Natural killer cell (primary cell): ENCODE results near the gene DIMT1. TPM values are rescaled to one million over a fixed set of nuclear protein-coding genes. Genes with fewer than 3 reads are reported as not detected.

ENCODE experiments used
- ATAC-seq, 3 donors: fragments of 150-1000 bp in 2 of 3; fragments of 200-7000 bp in 1 of 3; cut with Tn5 transposase; 1 replicate in 1 of 3; 2 replicates in 2 of 3; pipeline ENCODE4 v1.10.0; 2021; ENCODE audit warnings: mild to moderate bottlenecking in 2 of 3, moderate library complexity in 2 of 3
- DNase-seq, 2 donors: peaks; one replicate each; pipeline versions ENCODE4 v3.0.0 to v3.0.0-alpha.2; 2013 to 2021; ENCODE audit warnings: mixed read lengths in 1 of 2
- H3K27ac ChIP-seq: one replicate; pipeline ENCODE4 v1.5.1; 2013; ENCODE audit warnings: mild to moderate bottlenecking, low read length
- H3K27me3 ChIP-seq: one replicate; pipeline ENCODE4 v1.6.1; 2013; ENCODE audit warnings: low read length; ENCODE audit not compliant: control insufficient read depth, insufficient read depth
- H3K36me3 ChIP-seq: one replicate; pipeline ENCODE4 v1.6.1; 2013; ENCODE audit warnings: low read length; ENCODE audit not compliant: control insufficient read depth, insufficient read depth
- H3K4me1 ChIP-seq: one replicate; pipeline ENCODE4 v1.6.1; 2013; ENCODE audit warnings: low read length; ENCODE audit not compliant: control insufficient read depth, insufficient read depth
- H3K4me3 ChIP-seq: one replicate; pipeline ENCODE4 v1.5.1; 2013; ENCODE audit warnings: low read length
- H3K9me3 ChIP-seq: one replicate; pipeline ENCODE4 v1.6.1; 2013; ENCODE audit warnings: low read length; ENCODE audit not compliant: control insufficient read depth, insufficient read depth
- H3K27ac Mint-ChIP-seq, 2 donors: one replicate each; pipeline ENCODE4 v1.8.0; 2022; ENCODE audit warnings: mild to moderate bottlenecking in 2 of 2, mixed read lengths in 2 of 2, moderate library complexity in 1 of 2
- H3K27me3 Mint-ChIP-seq, 2 donors: one replicate each; pipeline ENCODE4 v1.8.0; 2022; ENCODE audit warnings: low read depth in 2 of 2, mixed read lengths in 2 of 2
- H3K36me3 Mint-ChIP-seq: one replicate; pipeline ENCODE4 v1.8.0; 2022; ENCODE audit warnings: mixed read lengths
- H3K4me1 Mint-ChIP-seq, 2 donors: one replicate each; pipeline ENCODE4 v1.8.0; 2022; ENCODE audit warnings: mixed read lengths in 2 of 2
- H3K4me3 Mint-ChIP-seq: one replicate; pipeline ENCODE4 v1.8.0; 2022; ENCODE audit warnings: mild to moderate bottlenecking, moderate library complexity, mixed read lengths
- H3K9me3 Mint-ChIP-seq, 2 donors: one replicate each; pipeline ENCODE4 v1.8.0; 2022; ENCODE audit warnings: mixed read lengths in 2 of 2
- WGBS: methylation state at CpG from one replicate; pipeline ENCODE4 v1.1.7; 2013; ENCODE audit warnings: missing lambda C conversion rate; ENCODE audit not compliant: insufficient coverage; 5-methylcytosine and 5-hydroxymethylcytosine counted together
- intact Hi-C: fragments of 100-400 bp; cut with micrococcal nuclease; formaldehyde crosslinking; loops from one replicate; pipeline ENCODE4 v1.14.2; 2022
- total RNA-seq, 4 donors: library from RNA; stranded (reverse); fragments of 120-200 nt in 1 of 4; gene quantifications; one replicate each; pipeline versions ENCODE4 v1.2.3 to v1.2.4, GENCODE V29; 2013 to 2022
- TF ChIP-seq, protein P1 (sequence below): fragments of 200-600 bp; IDR thresholded peaks from one replicate; pipeline ENCODE4 v1.8.0; 2022; ENCODE audit warnings: antibody characterized with exemption

Gene DIMT1
- total RNA-seq, 3 donors from 2014 or later (not counting 1 experiment from before 2014, with no cell fraction given): 8.9 to 10.9 (median 10.1) TPM

DNA sequence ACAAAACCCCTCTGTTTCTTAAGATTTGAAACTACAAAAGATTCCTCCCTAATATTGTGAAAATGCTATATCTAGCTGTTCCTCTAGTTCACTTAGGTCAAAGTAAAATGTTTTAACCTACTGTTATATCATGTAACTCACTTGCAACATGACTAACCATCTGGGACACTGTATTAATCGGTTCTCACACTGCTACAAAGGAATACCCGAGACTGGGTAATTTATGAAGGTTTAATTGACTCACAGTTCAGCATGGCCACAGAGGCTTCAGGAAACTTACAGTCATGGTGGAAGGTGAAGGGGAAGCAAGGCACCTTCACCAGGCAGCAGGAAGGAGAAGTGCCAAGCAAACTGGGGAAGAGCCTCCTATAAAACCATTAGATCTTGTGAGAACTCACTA, 34.7 kb downstream of the DIMT1 start:
- Mint-ChIP-seq H3K4me3 (no peak overlapping the region), H3K27ac (peak overlapping the region; percentile 24 to 40), H3K36me3 (peaks cover 7% of the 10 kb centered on the region), H3K4me1 (no peaks in the 10 kb centered on the region), H3K27me3 (no peaks in the 10 kb centered on the region), H3K9me3 (no peaks in the 10 kb centered on the region)
- H3K4me3 ChIP-seq: no peak overlapping the region
- H3K36me3 ChIP-seq: peaks cover 61% of the 10 kb centered on the region
- H3K9me3 ChIP-seq: no peaks in the 10 kb centered on the region
- DNase-seq (no peak), ATAC-seq (no peak)
- WGBS: 89% methylated on average over 2 of the region's 2 CpGs
- TF ChIP-seq, protein P1, sequence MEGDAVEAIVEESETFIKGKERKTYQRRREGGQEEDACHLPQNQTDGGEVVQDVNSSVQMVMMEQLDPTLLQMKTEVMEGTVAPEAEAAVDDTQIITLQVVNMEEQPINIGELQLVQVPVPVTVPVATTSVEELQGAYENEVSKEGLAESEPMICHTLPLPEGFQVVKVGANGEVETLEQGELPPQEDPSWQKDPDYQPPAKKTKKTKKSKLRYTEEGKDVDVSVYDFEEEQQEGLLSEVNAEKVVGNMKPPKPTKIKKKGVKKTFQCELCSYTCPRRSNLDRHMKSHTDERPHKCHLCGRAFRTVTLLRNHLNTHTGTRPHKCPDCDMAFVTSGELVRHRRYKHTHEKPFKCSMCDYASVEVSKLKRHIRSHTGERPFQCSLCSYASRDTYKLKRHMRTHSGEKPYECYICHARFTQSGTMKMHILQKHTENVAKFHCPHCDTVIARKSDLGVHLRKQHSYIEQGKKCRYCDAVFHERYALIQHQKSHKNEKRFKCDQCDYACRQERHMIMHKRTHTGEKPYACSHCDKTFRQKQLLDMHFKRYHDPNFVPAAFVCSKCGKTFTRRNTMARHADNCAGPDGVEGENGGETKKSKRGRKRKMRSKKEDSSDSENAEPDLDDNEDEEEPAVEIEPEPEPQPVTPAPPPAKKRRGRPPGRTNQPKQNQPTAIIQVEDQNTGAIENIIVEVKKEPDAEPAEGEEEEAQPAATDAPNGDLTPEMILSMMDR: no peak
- no peaks in the 10 kb centered on the region for H3K27me3 ChIP-seq
- H3K27ac ChIP-seq: no peak overlapping the region
- H3K4me1 ChIP-seq: no peaks in the 10 kb centered on the region
- intact Hi-C loops: no loop called here

DNA sequence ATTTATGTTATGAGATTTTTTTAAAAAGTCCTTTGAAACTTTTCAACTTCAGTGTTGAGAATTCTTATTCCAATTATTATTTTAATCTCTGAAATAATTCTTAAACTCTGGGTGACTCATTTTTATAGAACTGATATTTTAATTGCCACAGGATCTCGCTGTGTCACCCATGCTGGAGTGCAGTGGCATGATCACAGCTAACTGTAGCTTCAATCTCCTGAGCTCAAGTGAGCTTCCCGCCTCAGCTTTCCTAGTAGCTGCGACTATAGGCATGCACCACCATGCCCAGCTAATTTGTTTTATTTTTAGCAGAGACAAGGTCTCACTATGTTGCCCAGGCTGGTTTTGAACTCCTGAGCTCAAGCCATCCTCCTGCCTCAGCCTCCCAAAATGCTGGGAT, 41.0 kb downstream of the DIMT1 start:
- no peaks in the 10 kb centered on the region for H3K9me3 ChIP-seq
- Mint-ChIP-seq H3K9me3 (no peaks in the 10 kb centered on the region), H3K4me1 (no peaks in the 10 kb centered on the region), H3K27ac (no peak overlapping the region), H3K36me3 (peaks cover 7% of the 10 kb centered on the region), H3K4me3 (no peak overlapping the region), H3K27me3 (no peaks in the 10 kb centered on the region)
- TF ChIP-seq, protein P1: no peak
- no peaks in the 10 kb centered on the region for H3K27me3 ChIP-seq
- DNase-seq (no peak), ATAC-seq (no peak)
- 98% methylated on average over 3 of the region's 3 CpGs for WGBS
- intact Hi-C loops: no loop called here
- peaks cover 68% of the 10 kb centered on the region for H3K36me3 ChIP-seq
- H3K4me3 ChIP-seq: no peak overlapping the region
- H3K4me1 ChIP-seq: no peaks in the 10 kb centered on the region
- no peak overlapping the region for H3K27ac ChIP-seq

DNA sequence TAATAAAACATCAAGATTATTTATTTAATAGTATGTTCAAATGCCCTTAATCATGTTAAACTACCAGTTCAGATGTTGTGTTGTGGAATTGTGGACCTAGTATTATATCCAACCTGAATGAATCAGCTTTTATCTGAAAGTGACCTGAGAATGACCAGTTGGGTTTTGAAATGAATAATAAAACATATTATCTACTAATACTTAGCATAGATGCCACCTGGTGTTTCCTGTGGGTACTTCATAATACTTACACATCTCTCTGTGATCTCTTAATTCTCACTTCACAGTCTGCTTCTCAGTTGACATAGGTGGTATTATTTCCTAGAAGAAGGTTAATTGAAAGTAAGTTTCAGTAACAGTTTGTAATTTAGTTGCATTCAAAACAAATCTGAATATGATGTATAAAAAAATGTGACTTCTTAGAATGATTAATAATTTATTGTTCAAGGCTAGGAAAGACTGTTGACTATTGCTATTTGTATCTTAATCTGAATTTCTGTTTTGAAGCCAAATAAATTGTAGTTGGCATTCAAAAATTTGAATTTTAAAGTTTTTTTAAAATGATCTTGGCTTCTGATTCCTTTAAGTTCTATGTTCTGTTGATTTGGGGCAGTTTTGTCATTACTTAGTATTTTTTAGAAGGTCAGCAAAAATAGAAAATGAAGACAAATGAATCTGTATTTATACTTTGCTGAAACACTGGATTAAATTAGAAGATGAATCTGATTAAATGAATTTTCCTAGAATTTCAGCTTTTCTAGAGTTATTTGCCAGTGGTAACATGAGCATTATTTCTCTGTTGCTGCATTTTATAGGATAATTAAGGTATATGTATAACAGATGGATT, 49.5 kb downstream of the DIMT1 start:
- intact Hi-C loops: loop anchor here (1.0 to 5.0 kb wide), 2 partner anchors 67 to 129 kb away; no protein-coding TSS in a partner anchor
- no peak overlapping the region for H3K4me3 Mint-ChIP-seq
- Histone ChIP-seq H3K27me3 (no peaks in the 10 kb centered on the region), H3K27ac (no peak overlapping the region), H3K9me3 (no peaks in the 10 kb centered on the region), H3K36me3 (peaks cover 73% of the 10 kb centered on the region), H3K4me1 (no peaks in the 10 kb centered on the region), H3K4me3 (no peak overlapping the region)
- H3K9me3 Mint-ChIP-seq: no peaks in the 10 kb centered on the region
- TF ChIP-seq, protein P1: peak; percentile 78
- peak; percentile 62 to 85 (median 73) for ATAC-seq
- H3K27me3 Mint-ChIP-seq: no peaks in the 10 kb centered on the region
- no peaks in the 10 kb centered on the region for H3K4me1 Mint-ChIP-seq
- DNase-seq: peak in 1 of 2 donors; percentile 78
- peak overlapping the region; percentile 27 to 57 for H3K27ac Mint-ChIP-seq
- no peaks in the 10 kb centered on the region for H3K36me3 Mint-ChIP-seq
